Measurements from ENCODE around the gene SYT11. TPM values are rescaled to one million over a fixed set of nuclear protein-coding genes. Genes with fewer than 3 reads are reported as not detected.

Gene SYT11
- total RNA-seq, 1 donor from 2014 or later: 6.3 TPM

GRCh38 chr1:155900161-155900560, 40.8 kb downstream of the SYT11 start:
- Histone ChIP-seq H3K27ac (no peak overlapping the region), H2AFZ (replicated peaks) (no peak overlapping the region), H3K79me2 (ENCODE audit: low read depth) (no peaks in the 10 kb centered on the region), H4K20me1 (ENCODE audit: low read depth) (peaks cover 3% of the 10 kb centered on the region), H3K9ac (no peak overlapping the region), H3K4me1 (no peaks in the 10 kb centered on the region), H3K27me3 (no peaks in the 10 kb centered on the region), H3K4me2 (no peak overlapping the region), H3K36me3 (peaks cover 24% of the 10 kb centered on the region), H3K9me3 (ENCODE audit: low read depth) (no peaks in the 10 kb centered on the region), H3K4me3 (no peak overlapping the region), H3F3A (ENCODE audit: low read depth) (peaks cover 8% of the 10 kb centered on the region)
- Mint-ChIP-seq H3K4me3 (no peak overlapping the region), H3K27ac (no peak overlapping the region), H3K36me3 (peaks cover 24% of the 10 kb centered on the region), H3K27me3 (ENCODE audit: insufficient read depth, low read depth) (peaks cover 2% of the 10 kb centered on the region), H3K9me3 (no peaks in the 10 kb centered on the region), H3K4me1 (no peaks in the 10 kb centered on the region)
- no peak for TF ChIP-seq EZH2 (IDR thresholded peaks at IDR 0.05)
- TF ChIP-seq EZH2phosphoT487 (IDR thresholded peaks at IDR 0.05): no peak
- TF ChIP-seq CTCF (IDR thresholded peaks at IDR 0.05): no peak
- DNase-seq (ENCODE audit: low spot score): no peak

- TF ChIP-seq EZH2 (IDR thresholded peaks at IDR 0.05) (no peak), CTCF (IDR thresholded peaks at IDR 0.05) (no peak), EZH2phosphoT487 (IDR thresholded peaks at IDR 0.05) (no peak)
- Mint-ChIP-seq H3K4me3 (no peak overlapping the region), H3K9me3 (no peaks in the 10 kb centered on the region), H3K36me3 (peaks cover 21% of the 10 kb centered on the region), H3K4me1 (no peaks in the 10 kb centered on the region), H3K27ac (no peak overlapping the region), H3K27me3 (ENCODE audit: insufficient read depth, low read depth) (peaks cover 6% of the 10 kb centered on the region)
- H2AFZ ChIP-seq (replicated peaks): no peak overlapping the region
- no peak overlapping the region for H3K4me3 ChIP-seq
- H3F3A ChIP-seq (ENCODE audit: low read depth): peaks cover under 1% of the 10 kb centered on the region
- no peaks in the 10 kb centered on the region for H3K9me3 ChIP-seq (ENCODE audit: low read depth)
- H3K27ac ChIP-seq: no peak overlapping the region
- no peak overlapping the region for H3K9ac ChIP-seq
- no peaks in the 10 kb centered on the region for H3K27me3 ChIP-seq
- peaks cover 11% of the 10 kb centered on the region for H3K79me2 ChIP-seq (ENCODE audit: low read depth)
- H3K36me3 ChIP-seq: peaks cover 22% of the 10 kb centered on the region
- DNase-seq (ENCODE audit: low spot score): no peak
- H3K4me2 ChIP-seq: no peak overlapping the region
- no peaks in the 10 kb centered on the region for H4K20me1 ChIP-seq (ENCODE audit: low read depth)
- no peaks in the 10 kb centered on the region for H3K4me1 ChIP-seq
Observed at GRCh38 chr1:155904261-155904660, 44.9 kb downstream of the SYT11 start.

- H3K27me3 ChIP-seq: no peaks in the 10 kb centered on the region
- H3K36me3 ChIP-seq: peaks cover 8% of the 10 kb centered on the region
- H3K27me3 Mint-ChIP-seq (ENCODE audit: insufficient read depth, low read depth): peaks cover 4% of the 10 kb centered on the region
- H3K79me2 ChIP-seq (ENCODE audit: low read depth): peaks cover 28% of the 10 kb centered on the region
- H3K27ac Mint-ChIP-seq: no peak overlapping the region
- no peak for TF ChIP-seq EZH2phosphoT487 (IDR thresholded peaks at IDR 0.05)
- no peak for TF ChIP-seq EZH2 (IDR thresholded peaks at IDR 0.05)
- no peak for TF ChIP-seq CTCF (IDR thresholded peaks at IDR 0.05)
- no peak overlapping the region for H3K9ac ChIP-seq
- no peak overlapping the region for H2AFZ ChIP-seq (replicated peaks)
- H3K27ac ChIP-seq: no peak overlapping the region
- peaks cover 17% of the 10 kb centered on the region for H3K4me1 Mint-ChIP-seq
- H3K9me3 Mint-ChIP-seq: no peaks in the 10 kb centered on the region
- no peaks in the 10 kb centered on the region for H4K20me1 ChIP-seq (ENCODE audit: low read depth)
- H3F3A ChIP-seq (ENCODE audit: low read depth): peaks cover 44% of the 10 kb centered on the region
- H3K4me2 ChIP-seq: peak overlapping the region; percentile 84
- no peaks in the 10 kb centered on the region for H3K9me3 ChIP-seq (ENCODE audit: low read depth)
- H3K4me3 ChIP-seq: peak overlapping the region; percentile 87
- DNase-seq (ENCODE audit: low spot score): no peak
- H3K36me3 Mint-ChIP-seq: peaks cover 16% of the 10 kb centered on the region
- H3K4me3 Mint-ChIP-seq: peak overlapping the region; percentile 95
- no peaks in the 10 kb centered on the region for H3K4me1 ChIP-seq
Observed at GRCh38 chr1:155909894-155910293, 50.5 kb downstream of the SYT11 start.

Data from neural progenitor cell (in vitro differentiated cells).